ENCODE measurements around the gene CC2D1B.

The CC2D1B gene

GRCh38 chr1:52305417-52306226 lies 60.4 kb downstream of the CC2D1B start:
- no peak for DNase-seq (ENCODE audit: low read depth, low spot score)
